Keratinocyte (primary cell): ENCODE data around the gene CGN.

ENCODE experiments used
- EZH2 ChIP-seq: IDR thresholded peaks from one replicate; pipeline ENCODE4 v1.6.1; 2012; ENCODE audit warnings: inconsistent platforms, mild to moderate bottlenecking, low read length, moderate library complexity
- TF ChIP-seq, protein P1 (sequence below), 3 experiments: IDR thresholded peaks in 1 of 3; conservative IDR thresholded peaks in 1 of 3; optimal IDR thresholded peaks in 1 of 3; 2 replicates in 2 of 3; 3 replicates in 1 of 3; pipeline versions ENCODE3 to v1.5.1; 2011; ENCODE audit warnings: low read length in 3 of 3, mild to moderate bottlenecking in 3 of 3, moderate library complexity in 2 of 3, control low read depth in 1 of 3, inconsistent platforms in 1 of 3; ENCODE audit not compliant: insufficient read depth in 2 of 3; ENCODE audit errors: extremely low read depth in 1 of 3

DNA sequence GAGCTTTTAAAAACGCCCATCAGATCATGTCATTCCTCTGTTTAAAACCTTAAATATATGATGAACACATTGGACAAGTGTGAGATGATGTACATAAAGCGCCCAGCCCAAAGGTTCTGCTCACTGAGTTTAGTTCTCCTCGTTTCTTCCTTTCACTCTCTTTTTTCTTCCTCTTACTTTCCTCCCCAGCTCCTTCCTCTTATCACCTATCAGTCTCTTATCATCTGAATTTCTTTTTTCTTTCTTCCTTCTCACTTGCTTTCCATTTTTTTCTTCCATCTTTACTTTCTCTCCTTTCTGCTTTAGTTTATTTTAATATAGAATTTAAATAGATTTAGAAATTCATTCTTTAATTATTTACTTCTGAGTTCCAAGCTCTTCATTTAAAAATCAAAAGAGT, 34.1 kb upstream of the CGN start:
- TF ChIP-seq, protein P1, sequence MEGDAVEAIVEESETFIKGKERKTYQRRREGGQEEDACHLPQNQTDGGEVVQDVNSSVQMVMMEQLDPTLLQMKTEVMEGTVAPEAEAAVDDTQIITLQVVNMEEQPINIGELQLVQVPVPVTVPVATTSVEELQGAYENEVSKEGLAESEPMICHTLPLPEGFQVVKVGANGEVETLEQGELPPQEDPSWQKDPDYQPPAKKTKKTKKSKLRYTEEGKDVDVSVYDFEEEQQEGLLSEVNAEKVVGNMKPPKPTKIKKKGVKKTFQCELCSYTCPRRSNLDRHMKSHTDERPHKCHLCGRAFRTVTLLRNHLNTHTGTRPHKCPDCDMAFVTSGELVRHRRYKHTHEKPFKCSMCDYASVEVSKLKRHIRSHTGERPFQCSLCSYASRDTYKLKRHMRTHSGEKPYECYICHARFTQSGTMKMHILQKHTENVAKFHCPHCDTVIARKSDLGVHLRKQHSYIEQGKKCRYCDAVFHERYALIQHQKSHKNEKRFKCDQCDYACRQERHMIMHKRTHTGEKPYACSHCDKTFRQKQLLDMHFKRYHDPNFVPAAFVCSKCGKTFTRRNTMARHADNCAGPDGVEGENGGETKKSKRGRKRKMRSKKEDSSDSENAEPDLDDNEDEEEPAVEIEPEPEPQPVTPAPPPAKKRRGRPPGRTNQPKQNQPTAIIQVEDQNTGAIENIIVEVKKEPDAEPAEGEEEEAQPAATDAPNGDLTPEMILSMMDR (optimal IDR thresholded peaks at IDR 0.05 in 1 of 3, IDR thresholded peaks at IDR 0.05 in 1 of 3, conservative IDR thresholded peaks at IDR 0.05 in 1 of 3; ENCODE audit: extremely low read depth in 1 of 3, insufficient read depth in 2 of 3, low read length in 3 of 3), result no peak
- no peak for TF ChIP-seq EZH2
